CD4-positive, alpha-beta memory T cell (primary cell): Measurements from ENCODE around the gene FRK. TPM values are rescaled to one million over a fixed set of nuclear protein-coding genes. Genes with fewer than 3 reads are reported as not detected.
"Not testable (repeated sequence)": the region's sequence is repeated elsewhere in the genome, so short reads cannot be mapped to it uniquely, and the experiment has no call there.

Source experiments
- CTCF ChIA-PET: fragments of 350-600 bp; sonication (Branson Sonifier 250); formaldehyde crosslinking; loops from one replicate; lab custom pipeline; 2021; ENCODE audit warnings: inconsistent platforms; ENCODE audit not compliant: partially characterized antibody; lab: Charles Lee
- POLR2A ChIA-PET: fragments of 350-600 bp; sonication (Branson Sonifier 250); formaldehyde crosslinking; loops from one replicate; lab custom pipeline; 2021; ENCODE audit not compliant: partially characterized antibody; lab: Charles Lee
- DNase-seq, 5 donors: peaks; one replicate each; pipeline versions ENCODE4 v3.0.0 to v3.0.0-alpha.2; 2020 to 2022; ENCODE audit warnings: mixed read lengths in 1 of 5
- H3K27ac ChIP-seq: one replicate; pipeline ENCODE4 v1.7.0; 2013; ENCODE audit warnings: low read depth, low read length
- H3K27me3 ChIP-seq: 2 replicates; pipeline ENCODE4 v1.7.0; 2013; ENCODE audit warnings: mild to moderate bottlenecking, low read length, moderate library complexity; ENCODE audit not compliant: insufficient read depth
- H3K36me3 ChIP-seq: 2 replicates; pipeline ENCODE4 v1.7.0; 2013; ENCODE audit warnings: mild to moderate bottlenecking, low read length, moderate library complexity; ENCODE audit not compliant: insufficient read depth
- H3K4me1 ChIP-seq: 2 replicates; pipeline ENCODE4 v1.7.0; 2013; ENCODE audit warnings: mild to moderate bottlenecking, low read length, moderate library complexity; ENCODE audit not compliant: insufficient read depth
- H3K4me3 ChIP-seq, 2 donors: one replicate each; pipeline ENCODE4 v1.7.0; 2013; ENCODE audit warnings: low read length in 2 of 2, mild to moderate bottlenecking in 1 of 2
- H3K9me3 ChIP-seq, 2 donors: one replicate each; pipeline ENCODE4 v1.7.0; 2013; ENCODE audit warnings: low read length in 2 of 2, control low read depth in 1 of 2; ENCODE audit not compliant: control insufficient read depth in 1 of 2
- H3K27ac Mint-ChIP-seq, 7 donors: one replicate each; pipeline ENCODE4 v1.8.0; 2020 to 2021; ENCODE audit warnings: mixed read lengths in 7 of 7, mild to moderate bottlenecking in 6 of 7, inconsistent platforms in 3 of 7, moderate library complexity in 3 of 7
- H3K27me3 Mint-ChIP-seq, 2 donors: one replicate each; pipeline ENCODE4 v1.8.0; 2020 to 2021; ENCODE audit warnings: mixed read lengths in 2 of 2
- H3K36me3 Mint-ChIP-seq, 2 donors: one replicate each; pipeline ENCODE4 v1.8.0; 2020 to 2021; ENCODE audit warnings: mixed read lengths in 2 of 2, inconsistent platforms in 1 of 2, mild to moderate bottlenecking in 1 of 2
- H3K4me1 Mint-ChIP-seq, 4 donors: one replicate each; pipeline ENCODE4 v1.8.0; 2020 to 2021; ENCODE audit warnings: mixed read lengths in 4 of 4, mild to moderate bottlenecking in 1 of 4
- H3K4me3 Mint-ChIP-seq, 8 donors: one replicate each; pipeline ENCODE4 v1.8.0; 2020 to 2021; ENCODE audit warnings: mixed read lengths in 8 of 8, mild to moderate bottlenecking in 7 of 8, moderate library complexity in 6 of 8, inconsistent platforms in 3 of 8
- H3K9me3 Mint-ChIP-seq, 8 donors: one replicate each; pipeline ENCODE4 v1.8.0; 2020 to 2021; ENCODE audit warnings: mixed read lengths in 8 of 8, mild to moderate bottlenecking in 5 of 8, inconsistent platforms in 3 of 8, moderate library complexity in 1 of 8
- intact Hi-C: fragments of 100-400 bp; cut with micrococcal nuclease; formaldehyde crosslinking; loops from one replicate; pipeline ENCODE4 v1.15.1; 2023
- polyA plus RNA-seq, 2 donors: library from polyadenylated mRNA; unstranded; fragments of 300-500 nt; fragmentation: Illumina TruSeq; gene quantifications; one replicate each; pipeline ENCODE4 v1.2.3, GENCODE V29; 2021
- total RNA-seq, 2 experiments: library from RNA; stranded (reverse); gene quantifications; one replicate each; pipeline ENCODE4 v1.2.3, GENCODE V29; 2021

FRK gene
- total and polyA plus RNA-seq, 4 experiments from 2014 or later, result 0.04 TPM; not detected in 3

DNA sequence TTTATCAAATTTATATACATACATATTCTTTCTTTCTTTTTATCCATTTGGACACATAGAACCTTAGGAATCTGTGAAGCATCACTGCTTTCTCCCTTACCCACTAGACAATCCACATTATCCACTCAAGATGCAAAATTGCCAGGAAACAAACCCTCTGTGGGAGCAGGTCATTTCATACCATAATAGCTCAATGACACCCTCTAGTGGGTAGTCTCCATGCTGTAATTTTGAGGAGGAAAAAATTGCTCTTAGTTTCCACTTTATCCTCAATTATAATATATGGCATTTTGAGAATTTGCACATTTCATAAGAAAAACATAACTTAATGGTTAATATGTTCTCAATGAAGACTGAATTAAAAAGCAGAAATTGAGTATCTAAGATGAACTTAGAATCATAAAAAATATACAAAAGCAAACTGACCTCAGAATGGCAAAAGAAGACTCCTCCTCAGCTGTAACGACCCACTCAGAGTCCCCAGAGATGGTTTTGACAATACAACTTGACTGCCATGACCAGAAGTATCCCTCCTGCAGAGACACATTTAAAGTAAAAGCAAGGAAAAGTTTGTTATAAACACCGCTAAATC lies 164.1 kb downstream of the FRK start:
- DNase-seq, result no peak
- Mint-ChIP-seq H3K4me1 (no peaks in the 10 kb centered on the region), H3K4me3 (no peak overlapping the region), H3K27ac (no peak overlapping the region), H3K27me3 (peaks cover 0 to 2% of the 10 kb centered on the region in 2 donors), H3K36me3 (no peaks in the 10 kb centered on the region), H3K9me3 (no peaks in the 10 kb centered on the region)
- Histone ChIP-seq H3K27ac (no peak overlapping the region), H3K36me3 (no peaks in the 10 kb centered on the region), H3K4me1 (no peaks in the 10 kb centered on the region), H3K4me3 (no peak overlapping the region), H3K9me3 (no peaks in the 10 kb centered on the region), H3K27me3 (no peaks in the 10 kb centered on the region)
- CTCF ChIA-PET, result no interaction called here
- POLR2A ChIA-PET, result no interaction called here
- intact Hi-C loops, result no loop called here

- CTCF ChIA-PET, result no interaction called here
- POLR2A ChIA-PET, result no interaction called here
- Histone ChIP-seq H3K9me3 (no peaks in the 10 kb centered on the region), H3K4me1 (no peaks in the 10 kb centered on the region), H3K27ac (no peak overlapping the region), H3K27me3 (no peaks in the 10 kb centered on the region), H3K36me3 (no peaks in the 10 kb centered on the region), H3K4me3 (no peak overlapping the region)
- DNase-seq, result no peak
- no peak overlapping the region for H3K27ac Mint-ChIP-seq
- H3K36me3 Mint-ChIP-seq, result no peaks in the 10 kb centered on the region
- H3K27me3 Mint-ChIP-seq, result peaks cover 0 to 2% of the 10 kb centered on the region in 2 donors
- H3K4me1 Mint-ChIP-seq, result no peaks in the 10 kb centered on the region
- no peaks in the 10 kb centered on the region for H3K9me3 Mint-ChIP-seq
- intact Hi-C loops, result no loop called here
- no peak overlapping the region for H3K4me3 Mint-ChIP-seq
Observed at GRCh38 chr6:115894426-115894992, 166.2 kb downstream of the FRK start.

- DNase-seq, result no peak
- Mint-ChIP-seq H3K4me1 (no peaks in the 10 kb centered on the region), H3K9me3 (no peaks in the 10 kb centered on the region), H3K4me3 (no peak overlapping the region), H3K27ac (no peak overlapping the region), H3K36me3 (no peaks in the 10 kb centered on the region), H3K27me3 (peaks cover 0 to 2% of the 10 kb centered on the region in 2 donors)
- POLR2A ChIA-PET, result no interaction called here
- Histone ChIP-seq H3K4me3 (no peak overlapping the region), H3K36me3 (no peaks in the 10 kb centered on the region), H3K9me3 (no peaks in the 10 kb centered on the region), H3K4me1 (no peaks in the 10 kb centered on the region), H3K27me3 (no peaks in the 10 kb centered on the region), H3K27ac (no peak overlapping the region)
- CTCF ChIA-PET, result no interaction called here
- intact Hi-C loops, result no loop called here
Observed at GRCh38 chr6:115891750-115892149, 168.9 kb downstream of the FRK start.

DNA sequence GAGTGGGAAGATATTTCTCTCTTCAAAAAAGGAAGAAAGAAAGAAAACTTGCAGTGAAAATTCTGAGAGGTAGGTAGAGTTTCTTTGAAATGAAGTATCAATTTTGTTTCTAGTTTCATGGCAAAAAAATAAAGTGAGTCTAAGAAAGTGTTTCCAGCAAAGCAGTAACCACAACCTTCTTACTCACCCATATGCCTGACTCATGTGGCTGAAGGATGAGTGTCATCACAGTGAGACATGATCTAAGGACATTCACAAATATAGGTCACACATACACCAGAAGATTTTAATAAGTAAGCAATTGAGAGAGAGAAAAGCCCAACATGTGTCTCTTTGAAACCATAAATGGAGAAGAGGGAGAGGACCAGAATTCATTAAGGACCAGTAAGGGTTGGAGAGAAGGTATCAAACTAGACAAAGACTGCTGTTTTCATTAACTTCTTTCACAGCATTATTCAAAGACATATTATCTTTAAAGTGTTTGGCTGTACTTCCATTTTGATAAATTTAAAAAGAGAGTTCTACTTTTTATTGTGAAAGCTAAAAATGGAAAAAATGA lies 169.5 kb downstream of the FRK start:
- no peaks in the 10 kb centered on the region for H3K27me3 ChIP-seq
- Mint-ChIP-seq H3K36me3 (no peaks in the 10 kb centered on the region), H3K27ac (no peak overlapping the region), H3K4me1 (no peaks in the 10 kb centered on the region), H3K4me3 (no peak overlapping the region), H3K27me3 (peaks cover 0 to 2% of the 10 kb centered on the region in 2 donors), H3K9me3 (no peaks in the 10 kb centered on the region)
- intact Hi-C loops, result no loop called here
- DNase-seq, result no peak
- no peaks in the 10 kb centered on the region for H3K4me1 ChIP-seq
- H3K9me3 ChIP-seq, result no peaks in the 10 kb centered on the region
- H3K27ac ChIP-seq, result no peak overlapping the region
- H3K4me3 ChIP-seq, result no peak overlapping the region
- ChIA-PET POLR2A (no interaction called here), CTCF (no interaction called here)
- no peaks in the 10 kb centered on the region for H3K36me3 ChIP-seq

GRCh38 chr6:115890238-115890637 lies 170.5 kb downstream of the FRK start:
- no peaks in the 10 kb centered on the region for H3K9me3 Mint-ChIP-seq
- H3K4me3 ChIP-seq, result no peak overlapping the region
- POLR2A ChIA-PET, result no interaction called here
- H3K27me3 ChIP-seq, result no peaks in the 10 kb centered on the region
- H3K36me3 ChIP-seq, result no peaks in the 10 kb centered on the region
- H3K9me3 ChIP-seq, result no peaks in the 10 kb centered on the region
- CTCF ChIA-PET, result no interaction called here
- no peak for DNase-seq
- no peak overlapping the region for H3K27ac Mint-ChIP-seq
- H3K4me3 Mint-ChIP-seq, result no peak overlapping the region
- H3K36me3 Mint-ChIP-seq, result no peaks in the 10 kb centered on the region
- H3K27ac ChIP-seq, result no peak overlapping the region
- no peaks in the 10 kb centered on the region for H3K4me1 ChIP-seq
- intact Hi-C loops, result no loop called here
- H3K27me3 Mint-ChIP-seq, result peaks cover 0 to 2% of the 10 kb centered on the region in 2 donors
- H3K4me1 Mint-ChIP-seq, result no peaks in the 10 kb centered on the region

DNA sequence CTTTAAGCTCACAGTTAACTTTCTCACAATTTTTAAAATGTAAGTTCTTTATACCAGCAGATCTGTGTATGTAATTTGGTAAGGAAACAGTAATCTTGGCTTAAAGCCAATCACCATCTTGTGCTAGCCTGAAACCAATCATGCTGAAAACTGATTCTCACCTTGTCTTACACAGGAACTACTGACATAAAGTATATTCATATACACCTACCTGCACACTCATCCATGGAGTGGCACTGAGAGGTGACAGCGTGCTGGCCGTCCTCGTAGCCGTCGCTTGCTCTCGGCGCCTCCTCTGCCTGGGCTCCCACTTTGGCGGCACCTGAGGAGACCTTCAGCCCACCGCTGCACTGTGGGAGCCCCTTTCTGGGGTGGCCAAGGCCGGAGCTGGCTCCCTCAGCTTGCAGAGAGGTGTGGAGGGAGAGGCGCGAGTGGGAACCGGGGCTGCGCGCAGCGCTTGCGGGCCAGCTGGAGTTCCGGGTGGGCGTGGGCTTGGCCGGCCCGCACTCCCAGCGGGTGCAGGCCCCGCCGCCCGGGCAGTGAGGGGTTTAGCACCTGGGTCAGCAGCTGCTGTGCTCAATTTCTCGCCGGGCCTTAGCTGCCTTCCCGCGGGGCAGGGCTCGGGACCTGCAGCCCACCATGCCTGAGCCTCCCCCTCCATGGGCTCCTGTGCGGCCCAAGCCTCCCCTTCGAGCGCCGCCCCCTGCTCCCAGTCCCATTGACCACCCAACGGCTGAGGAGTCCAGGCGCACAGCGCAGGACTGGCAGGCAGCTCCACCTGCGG lies 171.8 kb downstream of the FRK start:
- H3K27me3 Mint-ChIP-seq, H3K36me3 Mint-ChIP-seq, H3K4me1 Mint-ChIP-seq, H3K27ac Mint-ChIP-seq, POLR2A ChIA-PET, H3K4me1 ChIP-seq, H3K9me3 Mint-ChIP-seq, H3K36me3 ChIP-seq, DNase-seq, H3K4me3 Mint-ChIP-seq, intact Hi-C loops, H3K27ac ChIP-seq, H3K27me3 ChIP-seq, H3K4me3 ChIP-seq, H3K9me3 ChIP-seq: not testable (repeated sequence)
- CTCF ChIA-PET, result interaction anchor here (0.6 kb wide), 1 partner anchor 69 kb away, joined by 3 read pairs; no protein-coding TSS in a partner anchor

- DNase-seq, result no peak
- Mint-ChIP-seq H3K4me3 (no peak overlapping the region), H3K27ac (no peak overlapping the region), H3K4me1 (no peaks in the 10 kb centered on the region), H3K36me3 (no peaks in the 10 kb centered on the region), H3K9me3 (no peaks in the 10 kb centered on the region), H3K27me3 (no peaks in the 10 kb centered on the region)
- Histone ChIP-seq H3K36me3 (no peaks in the 10 kb centered on the region), H3K4me1 (no peaks in the 10 kb centered on the region), H3K4me3 (no peak overlapping the region), H3K27me3 (no peaks in the 10 kb centered on the region), H3K27ac (no peak overlapping the region), H3K9me3 (no peaks in the 10 kb centered on the region)
- ChIA-PET POLR2A (no interaction called here), CTCF (no interaction called here)
- intact Hi-C loops, result no loop called here
Observed at GRCh38 chr6:115887891-115888290, 172.8 kb downstream of the FRK start.
